ENCODE results near the gene NRXN2.

Gene NRXN2

GRCh38 chr11:64722141-64723065 is 594 bp downstream of the NRXN2 start:
- Histone ChIP-seq H3K9me3 (ENCODE audit: control extremely low read depth in 1 of 5, control insufficient read depth in 4 of 5, insufficient read depth in 2 of 5, low read depth in 1 of 5, low read length in 4 of 5) (no peaks in the 10 kb centered on the region), H3K27me3 (replicated peaks in 2 of 5; ENCODE audit: control insufficient read depth in 4 of 5, insufficient read depth in 5 of 5, low read length in 4 of 5) (peaks cover 0 to 22% (median 5%) of the 10 kb centered on the region in 5 experiments), H3K27ac (ENCODE audit: insufficient read depth in 1 of 2, low read depth in 1 of 2, low read length in 2 of 2, poor library complexity in 1 of 2, severe bottlenecking in 2 of 2) (no peak overlapping the region)

GRCh38 chr11:64721359-64721699 is 1.7 kb downstream of the NRXN2 start:
- H3K36me3 ChIP-seq (ENCODE audit: control insufficient read depth in 4 of 4, insufficient read depth in 4 of 4, low read length in 3 of 4), result peaks cover 0 to 2% (median 0%) of the 10 kb centered on the region in 4 experiments
- peaks cover 0 to 30% (median 5%) of the 10 kb centered on the region in 5 experiments for H3K27me3 ChIP-seq (replicated peaks in 2 of 5; ENCODE audit: control insufficient read depth in 4 of 5, insufficient read depth in 5 of 5, low read length in 4 of 5)
- ChIA-PET POLR2A (no interaction called here), CTCF (interaction anchor here (0.9 to 3.4 kb wide), 8 partner anchors 8 to 232 kb away, joined by 3 to 10 read pairs (median 4); no protein-coding TSS in a partner anchor)
- no peaks in the 10 kb centered on the region for H3K9me3 ChIP-seq (ENCODE audit: control extremely low read depth in 1 of 5, control insufficient read depth in 4 of 5, insufficient read depth in 2 of 5, low read depth in 1 of 5, low read length in 4 of 5)
- WGBS (ENCODE audit: insufficient coverage), result no CpG with 5 or more reads among the region's 3 CpGs
- peaks cover 0 to 39% (median 22%) of the 10 kb centered on the region in 4 experiments for H3K4me1 ChIP-seq (ENCODE audit: control extremely low read depth in 1 of 4, control insufficient read depth in 4 of 4, insufficient read depth in 4 of 4, low read length in 3 of 4)
- H3K4me3 ChIP-seq (ENCODE audit: control insufficient read depth in 1 of 7, extremely low read depth in 1 of 7, insufficient read depth in 4 of 7, low read depth in 2 of 7, low read length in 6 of 7), result no peak overlapping the region
- no peak for DNase-seq
- no peak overlapping the region for H3K27ac ChIP-seq (ENCODE audit: insufficient read depth in 1 of 2, low read depth in 1 of 2, low read length in 2 of 2, poor library complexity in 1 of 2, severe bottlenecking in 2 of 2)

More at GRCh38 chr11:64722141-64723065, 594 bp downstream of the NRXN2 start:
- CTCF ChIA-PET, result interaction anchor here (0.9 to 3.4 kb wide), 10 partner anchors 7 to 366 kb away, joined by 3 to 10 read pairs (median 4); no protein-coding TSS in a partner anchor
- peaks cover 0 to 28% (median 16%) of the 10 kb centered on the region in 4 experiments for H3K4me1 ChIP-seq (ENCODE audit: control extremely low read depth in 1 of 4, control insufficient read depth in 4 of 4, insufficient read depth in 4 of 4, low read length in 3 of 4)
- H3K4me3 ChIP-seq (ENCODE audit: control insufficient read depth in 1 of 7, extremely low read depth in 1 of 7, insufficient read depth in 4 of 7, low read depth in 2 of 7, low read length in 6 of 7), result no peak overlapping the region
- no peak for DNase-seq
- 21% methylated on average over 16 of the region's 36 CpGs for WGBS (ENCODE audit: insufficient coverage)
- POLR2A ChIA-PET, result interaction anchor here (0.6 to 0.7 kb wide), 3 partner anchors 18 to 72 kb away, joined by 3 to 5 read pairs (median 3); no protein-coding TSS in a partner anchor
- H3K36me3 ChIP-seq (ENCODE audit: control insufficient read depth in 4 of 4, insufficient read depth in 4 of 4, low read length in 3 of 4), result peaks cover 0 to 10% (median 5%) of the 10 kb centered on the region in 4 experiments

GRCh38 chr11:64720640-64721358 is 2.2 kb downstream of the NRXN2 start:
- Histone ChIP-seq H3K4me3 (ENCODE audit: control insufficient read depth in 1 of 7, extremely low read depth in 1 of 7, insufficient read depth in 4 of 7, low read depth in 2 of 7, low read length in 6 of 7) (no peak overlapping the region), H3K27ac (ENCODE audit: insufficient read depth in 1 of 2, low read depth in 1 of 2, low read length in 2 of 2, poor library complexity in 1 of 2, severe bottlenecking in 2 of 2) (no peak overlapping the region), H3K9me3 (ENCODE audit: control extremely low read depth in 1 of 5, control insufficient read depth in 4 of 5, insufficient read depth in 2 of 5, low read depth in 1 of 5, low read length in 4 of 5) (no peaks in the 10 kb centered on the region), H3K4me1 (ENCODE audit: control extremely low read depth in 1 of 4, control insufficient read depth in 4 of 4, insufficient read depth in 4 of 4, low read length in 3 of 4) (peaks cover 0 to 44% (median 25%) of the 10 kb centered on the region in 4 experiments), H3K36me3 (ENCODE audit: control insufficient read depth in 4 of 4, insufficient read depth in 4 of 4, low read length in 3 of 4) (no peaks in the 10 kb centered on the region), H3K27me3 (replicated peaks in 2 of 5; ENCODE audit: control insufficient read depth in 4 of 5, insufficient read depth in 5 of 5, low read length in 4 of 5) (peaks cover 0 to 34% (median 5%) of the 10 kb centered on the region in 5 experiments)
- ChIA-PET POLR2A (no interaction called here), CTCF (interaction anchor here (1.0 to 3.4 kb wide), 6 partner anchors 9 to 70 kb away, joined by 3 to 10 read pairs (median 4); no protein-coding TSS in a partner anchor)
- DNase-seq, result no peak
- 96% methylated on average over 4 of the region's 12 CpGs for WGBS (ENCODE audit: insufficient coverage)

GRCh38 chr11:64720167-64720566 is 2.8 kb downstream of the NRXN2 start:
- CTCF ChIA-PET, result interaction anchor here (1.1 to 3.4 kb wide), 5 partner anchors 10 to 69 kb away, joined by 3 to 10 read pairs (median 4); no protein-coding TSS in a partner anchor
- POLR2A ChIA-PET, result no interaction called here
- no peak overlapping the region for H3K27ac ChIP-seq (ENCODE audit: insufficient read depth in 1 of 2, low read depth in 1 of 2, low read length in 2 of 2, poor library complexity in 1 of 2, severe bottlenecking in 2 of 2)
- no peak overlapping the region for H3K4me3 ChIP-seq (ENCODE audit: control insufficient read depth in 1 of 7, extremely low read depth in 1 of 7, insufficient read depth in 4 of 7, low read depth in 2 of 7, low read length in 6 of 7)
- H3K4me1 ChIP-seq (ENCODE audit: control extremely low read depth in 1 of 4, control insufficient read depth in 4 of 4, insufficient read depth in 4 of 4, low read length in 3 of 4), result peaks cover 0 to 46% (median 24%) of the 10 kb centered on the region in 4 experiments
- H3K9me3 ChIP-seq (ENCODE audit: control extremely low read depth in 1 of 5, control insufficient read depth in 4 of 5, insufficient read depth in 2 of 5, low read depth in 1 of 5, low read length in 4 of 5), result no peaks in the 10 kb centered on the region
- no peak for DNase-seq
- H3K27me3 ChIP-seq (replicated peaks in 2 of 5; ENCODE audit: control insufficient read depth in 4 of 5, insufficient read depth in 5 of 5, low read length in 4 of 5), result peaks cover 0 to 41% (median 9%) of the 10 kb centered on the region in 5 experiments
- no peaks in the 10 kb centered on the region for H3K36me3 ChIP-seq (ENCODE audit: control insufficient read depth in 4 of 4, insufficient read depth in 4 of 4, low read length in 3 of 4)
- 92% methylated on average over 9 of the region's 9 CpGs for WGBS (ENCODE audit: insufficient coverage)

- WGBS (ENCODE audit: insufficient coverage), result 98% methylated on average over 7 of the region's 10 CpGs
- Histone ChIP-seq H3K27me3 (replicated peaks in 2 of 5; ENCODE audit: control insufficient read depth in 4 of 5, insufficient read depth in 5 of 5, low read length in 4 of 5) (peaks cover 0 to 48% (median 16%) of the 10 kb centered on the region in 5 experiments), H3K4me3 (ENCODE audit: control insufficient read depth in 1 of 7, extremely low read depth in 1 of 7, insufficient read depth in 4 of 7, low read depth in 2 of 7, low read length in 6 of 7) (no peak overlapping the region), H3K9me3 (ENCODE audit: control extremely low read depth in 1 of 5, control insufficient read depth in 4 of 5, insufficient read depth in 2 of 5, low read depth in 1 of 5, low read length in 4 of 5) (no peaks in the 10 kb centered on the region), H3K4me1 (ENCODE audit: control extremely low read depth in 1 of 4, control insufficient read depth in 4 of 4, insufficient read depth in 4 of 4, low read length in 3 of 4) (peaks cover 0 to 39% (median 18%) of the 10 kb centered on the region in 4 experiments), H3K36me3 (ENCODE audit: control insufficient read depth in 4 of 4, insufficient read depth in 4 of 4, low read length in 3 of 4) (no peaks in the 10 kb centered on the region), H3K27ac (ENCODE audit: insufficient read depth in 1 of 2, low read depth in 1 of 2, low read length in 2 of 2, poor library complexity in 1 of 2, severe bottlenecking in 2 of 2) (no peak overlapping the region)
- CTCF ChIA-PET, result interaction anchor here (0.7 to 3.4 kb wide), 8 partner anchors 9 to 69 kb away, joined by 3 to 10 read pairs (median 4); no protein-coding TSS in a partner anchor
- POLR2A ChIA-PET, result no interaction called here
- DNase-seq, result no peak
These were observed 3.6 kb downstream of the NRXN2 start for GRCh38 chr11:64719406-64719805.

GRCh38 chr11:64718780-64719124 is 4.2 kb downstream of the NRXN2 start:
- Histone ChIP-seq H3K4me1 (ENCODE audit: control extremely low read depth in 1 of 4, control insufficient read depth in 4 of 4, insufficient read depth in 4 of 4, low read length in 3 of 4) (peaks cover 0 to 32% (median 17%) of the 10 kb centered on the region in 4 experiments), H3K9me3 (ENCODE audit: control extremely low read depth in 1 of 5, control insufficient read depth in 4 of 5, insufficient read depth in 2 of 5, low read depth in 1 of 5, low read length in 4 of 5) (no peaks in the 10 kb centered on the region), H3K4me3 (ENCODE audit: control insufficient read depth in 1 of 7, extremely low read depth in 1 of 7, insufficient read depth in 4 of 7, low read depth in 2 of 7, low read length in 6 of 7) (no peak overlapping the region), H3K27me3 (replicated peaks in 2 of 5; ENCODE audit: control insufficient read depth in 4 of 5, insufficient read depth in 5 of 5, low read length in 4 of 5) (peaks cover 0 to 55% (median 23%) of the 10 kb centered on the region in 5 experiments), H3K36me3 (ENCODE audit: control insufficient read depth in 4 of 4, insufficient read depth in 4 of 4, low read length in 3 of 4) (no peaks in the 10 kb centered on the region), H3K27ac (ENCODE audit: insufficient read depth in 1 of 2, low read depth in 1 of 2, low read length in 2 of 2, poor library complexity in 1 of 2, severe bottlenecking in 2 of 2) (no peak overlapping the region)
- DNase-seq, result no peak
- ChIA-PET CTCF (interaction anchor here (0.7 to 3.4 kb wide), 6 partner anchors 9 to 69 kb away, joined by 3 to 10 read pairs (median 4); no protein-coding TSS in a partner anchor), POLR2A (no interaction called here)
- 28% methylated on average over 2 of the region's 4 CpGs for WGBS (ENCODE audit: insufficient coverage)
